Fibroblast of skin of right biceps (primary cell): ENCODE measurements around the gene SNPH.
"Not testable (repeated sequence)": the region's sequence is repeated elsewhere in the genome, so short reads cannot be mapped to it uniquely, and the experiment has no call there.

Experiments used
- DNase-seq: peaks from one replicate; pipeline ENCODE4 v3.0.0-alpha.2; 2013

The SNPH gene

GRCh38 chr20:1266167-1266973, at the start of gene SNPH:
TSS of gene SNPH (plus strand) at chr20:1266294. CDS start at chr20:1296240, 29,946 bp downstream.
- DNase-seq = peak; percentile 75

GRCh38 chr20:1216527-1217427, 49.3 kb upstream of the SNPH start:
- DNase-seq = not testable (repeated sequence)

DNA sequence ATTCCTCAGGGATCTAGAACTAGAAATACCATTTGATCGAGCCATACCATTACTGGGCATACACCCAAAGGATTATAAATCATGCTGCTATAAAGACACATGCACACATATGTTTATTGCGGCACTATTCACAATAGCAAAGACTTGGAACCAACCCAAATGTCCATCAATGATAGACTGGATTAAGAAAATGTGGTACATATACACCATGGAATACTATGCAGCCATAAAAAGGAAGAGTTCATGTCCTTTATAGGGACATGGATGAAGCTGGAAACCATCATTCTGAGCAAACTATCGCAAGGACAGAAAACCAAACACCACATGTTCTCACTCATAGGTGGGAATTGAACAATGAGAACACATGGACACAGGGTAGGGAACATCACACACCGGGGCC, 43.3 kb upstream of the SNPH start:
- not testable (repeated sequence) for DNase-seq

DNA sequence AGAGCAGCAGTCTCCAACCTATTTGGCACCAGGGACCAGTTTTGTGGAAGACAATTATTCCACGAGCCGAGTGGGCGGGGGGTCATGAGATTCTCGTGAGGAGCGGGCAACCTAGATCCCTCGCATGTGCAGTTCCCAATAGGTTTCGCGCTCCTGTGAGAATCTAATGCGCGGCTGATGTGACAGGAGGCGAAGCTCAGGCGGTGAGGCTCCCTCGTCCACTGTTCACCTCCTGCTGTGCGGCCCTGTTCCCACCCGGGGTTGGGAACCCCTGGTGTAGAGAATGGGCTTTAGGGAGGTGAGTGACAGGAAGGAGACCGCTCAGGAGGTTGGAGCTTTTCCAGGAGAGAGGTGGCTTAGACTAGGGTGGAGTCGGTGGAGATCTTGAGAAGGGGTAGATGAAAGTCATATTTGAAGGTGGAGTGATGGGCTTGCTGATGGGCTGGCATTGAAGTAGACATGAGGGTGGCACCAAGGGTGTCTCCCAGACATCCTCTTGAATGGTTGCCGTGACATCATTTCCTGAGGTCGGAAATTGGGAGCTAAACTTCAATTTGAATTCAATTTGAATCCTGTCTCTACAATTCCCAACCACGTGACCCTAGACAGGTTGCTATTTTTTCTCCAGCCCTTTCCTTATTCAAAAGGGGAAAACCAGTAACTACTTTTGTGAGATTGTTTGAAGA, 41.7 kb upstream of the SNPH start:
- no peak for DNase-seq

DNA sequence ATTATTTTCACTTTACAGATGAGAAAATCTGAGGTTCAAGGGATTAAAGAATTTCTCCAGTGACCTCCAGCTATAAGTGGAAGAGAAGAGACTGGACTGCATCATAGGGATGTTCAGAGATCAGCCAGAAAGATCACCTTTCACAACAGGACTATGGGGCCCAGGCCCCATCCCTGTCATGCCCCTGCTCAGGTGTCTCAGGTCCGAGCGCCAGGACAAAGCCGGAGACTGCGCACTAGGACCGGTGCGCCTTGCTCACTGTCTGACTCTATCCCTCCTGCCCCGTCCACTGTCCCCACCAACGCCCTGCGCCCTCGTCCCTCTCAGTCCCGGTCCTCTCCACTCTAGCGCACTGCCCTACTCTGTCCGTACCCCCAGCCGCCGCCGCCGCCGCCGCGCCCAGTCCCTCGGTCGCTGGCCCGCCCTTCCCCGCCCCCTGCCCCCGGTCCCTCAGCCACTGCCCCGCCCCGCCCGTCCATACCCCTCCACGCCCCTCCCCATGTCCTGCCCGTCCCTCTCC, 40.8 kb upstream of the SNPH start:
- DNase-seq = no peak

DNA sequence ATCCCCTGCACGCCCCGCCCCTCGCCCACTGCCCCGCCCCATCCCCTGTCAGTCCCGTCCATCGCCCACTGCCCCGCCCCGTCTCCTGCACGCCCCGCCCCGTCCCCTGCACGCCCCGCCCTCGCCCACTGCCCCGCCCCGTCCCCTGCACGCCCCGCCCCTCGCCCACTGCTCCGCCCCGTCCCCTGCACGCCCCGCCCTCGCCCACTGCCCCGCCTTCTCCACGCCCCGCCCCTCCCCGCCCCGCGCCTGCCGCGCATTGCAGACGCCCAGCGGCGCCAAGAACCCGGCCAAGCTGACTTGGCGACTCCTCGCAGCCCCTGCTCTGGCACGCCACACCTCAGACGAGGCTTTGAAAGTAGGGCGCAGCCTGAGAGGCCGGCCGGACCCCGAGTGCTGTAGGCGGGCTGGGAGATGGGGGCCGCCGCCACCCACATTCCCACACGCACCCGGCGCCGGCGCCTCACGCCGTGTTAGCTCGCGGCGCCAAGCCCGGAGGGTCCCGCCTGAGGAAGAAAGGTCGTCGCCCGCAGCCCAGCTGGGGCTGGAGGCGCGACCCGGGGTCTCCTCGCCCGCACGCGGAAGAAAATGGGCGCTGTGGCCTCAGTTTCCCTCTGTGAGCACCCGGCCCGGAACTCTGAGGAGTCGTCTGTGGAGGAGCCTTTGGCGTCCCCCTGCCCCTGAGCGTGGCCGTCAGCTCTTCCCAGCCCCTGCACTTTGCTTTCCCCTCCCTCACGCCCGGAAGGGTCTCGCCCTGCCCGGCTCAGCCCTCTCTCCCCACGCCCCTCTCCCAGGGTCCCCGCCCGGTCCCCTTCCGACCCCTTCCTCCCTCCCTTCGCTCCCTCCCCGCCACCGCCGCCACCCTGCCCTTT, 40.1 kb upstream of the SNPH start, which contains the start of gene RAD21L1:
Gene RAD21L1, plus strand, starts transcription at position 262 of the 872 bp plus-strand sequence. CDS start 2,410 bp downstream, outside the sequence.
- peak; percentile 71 for DNase-seq

DNA sequence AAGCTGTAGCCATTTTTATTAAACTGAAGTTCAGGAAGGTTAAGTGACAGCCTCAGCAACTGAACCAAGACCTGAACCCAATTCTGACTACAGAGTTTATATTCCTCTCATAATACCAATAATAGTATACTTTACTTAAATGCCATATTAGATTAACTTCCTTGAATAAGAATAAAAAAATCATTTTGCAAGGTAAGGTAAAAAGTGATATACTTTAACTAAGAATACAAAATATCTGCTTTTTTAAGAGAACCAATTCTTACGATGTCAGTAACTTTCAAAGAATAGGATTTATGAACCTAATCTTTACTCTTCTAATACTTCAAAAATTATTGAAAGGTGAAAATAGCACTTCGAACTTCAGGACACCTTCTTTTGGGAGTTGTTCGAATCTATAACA, 36.6 kb upstream of the SNPH start:
- no peak for DNase-seq

DNA sequence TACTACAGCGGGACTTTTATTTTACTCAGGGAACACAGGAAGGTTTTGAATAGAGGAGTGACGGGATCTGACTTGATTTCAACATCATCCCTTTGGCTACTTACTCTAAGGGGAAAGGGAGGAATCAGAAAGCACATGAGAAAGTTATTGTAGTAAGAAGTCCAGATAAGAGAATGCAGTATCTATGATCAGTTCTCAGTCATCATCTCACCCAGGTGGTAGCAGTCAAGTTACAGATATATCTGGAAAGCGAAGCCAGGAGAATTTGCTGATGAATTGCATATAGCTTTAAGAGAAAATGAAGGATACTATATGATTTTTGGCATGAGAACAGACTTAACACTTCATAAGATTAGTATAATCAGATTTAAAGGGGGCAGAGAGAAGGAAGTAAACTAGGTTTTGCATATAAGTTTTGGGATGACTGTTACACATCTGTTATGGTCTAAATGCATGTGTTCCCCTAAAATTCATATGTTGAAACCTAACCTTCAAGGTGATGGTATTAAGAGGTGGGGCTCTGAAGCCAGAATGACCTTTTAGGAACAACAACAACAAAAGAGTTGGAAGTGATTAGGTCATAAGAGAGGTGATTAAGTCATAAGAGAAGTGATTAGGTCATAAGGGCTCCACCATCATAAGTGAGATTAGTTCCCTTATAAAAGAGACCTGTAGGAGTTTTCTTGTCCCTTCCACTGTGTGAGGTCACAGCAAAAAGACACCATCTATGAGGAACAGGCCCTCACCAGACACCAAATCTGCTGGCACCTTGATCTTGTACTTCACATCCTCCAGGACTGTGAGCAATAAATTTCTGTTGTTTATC, 33.6 kb upstream of the SNPH start:
- no peak for DNase-seq

DNA sequence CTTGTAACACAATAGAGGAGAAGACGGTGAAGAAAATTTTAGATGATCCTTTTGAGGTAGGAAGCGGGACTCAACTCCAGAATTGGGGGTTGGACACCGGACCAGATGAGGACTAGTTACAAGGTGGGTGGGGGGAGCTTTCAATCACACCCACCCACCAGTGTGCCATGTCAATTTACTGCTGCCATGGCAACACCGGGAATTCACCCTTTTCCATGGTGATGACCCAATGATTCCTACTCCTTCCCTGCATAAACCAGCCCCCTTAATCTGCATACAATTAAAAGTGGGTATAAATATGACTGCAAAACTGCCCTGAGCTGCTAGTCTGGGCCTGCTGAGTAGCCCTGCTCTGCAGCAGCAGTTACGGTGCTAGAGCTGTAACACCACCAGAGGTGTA, 25.5 kb upstream of the SNPH start:
- DNase-seq = no peak

- no peak for DNase-seq
These were observed 24.6 kb upstream of the SNPH start for GRCh38 chr20:1241456-1241855.

DNA sequence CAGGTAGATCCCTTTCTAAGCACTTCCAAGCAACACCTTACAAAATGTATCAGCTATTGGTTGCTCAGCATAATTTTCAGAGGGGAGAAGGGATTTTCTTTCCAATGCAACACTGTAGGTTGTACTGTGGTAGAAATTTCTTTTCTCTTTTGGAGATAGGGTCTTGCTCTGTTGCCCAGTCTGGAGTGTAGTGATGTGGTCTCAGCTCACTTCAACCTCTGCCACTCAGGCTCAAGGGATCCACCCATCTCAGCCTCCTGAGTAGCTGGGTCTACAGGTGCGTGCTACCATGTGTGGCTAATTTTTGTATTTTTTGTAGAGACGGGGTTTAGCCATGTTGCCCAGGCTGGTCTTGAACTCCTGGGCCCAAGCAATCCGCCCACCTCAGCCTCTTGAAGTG, 24.0 kb upstream of the SNPH start:
- no peak for DNase-seq

DNA sequence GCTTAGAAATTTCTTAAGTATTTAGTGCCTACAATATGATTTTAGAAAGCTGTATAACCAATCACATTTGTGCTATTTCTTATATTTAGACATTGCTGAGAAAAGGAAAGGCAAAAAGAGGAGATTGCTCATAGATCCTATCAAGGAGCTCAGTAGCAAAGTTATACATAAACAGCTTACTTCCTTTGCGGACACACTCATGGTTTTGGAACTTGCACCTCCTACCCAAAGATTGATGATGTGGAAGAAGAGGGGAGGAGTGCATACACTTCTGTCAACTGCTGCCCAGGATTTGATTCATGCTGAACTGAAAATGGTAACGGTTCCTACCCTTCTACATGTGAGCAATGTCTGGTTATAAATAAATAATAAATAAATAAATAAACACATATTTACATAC, 23.6 kb upstream of the SNPH start:
- DNase-seq = peak; percentile 90

DNA sequence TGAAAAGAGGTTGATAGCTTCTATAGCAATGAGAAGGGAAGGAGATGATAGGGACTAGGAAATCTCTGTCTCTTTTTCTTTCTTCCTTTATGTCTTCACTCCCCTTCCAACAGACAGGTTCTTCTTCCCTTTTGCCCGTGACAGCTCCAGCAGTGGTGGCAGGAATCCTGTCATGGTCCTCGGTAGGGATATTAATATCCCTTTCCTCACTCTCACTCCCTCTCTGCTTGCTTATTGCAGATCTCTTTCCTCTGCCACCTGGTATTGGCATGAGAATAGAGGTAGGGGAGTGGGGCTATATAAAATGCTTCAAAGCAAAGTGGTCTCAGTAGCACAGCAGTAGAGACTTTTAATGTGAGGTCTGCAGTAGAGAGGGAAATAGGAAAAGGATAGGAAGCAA, 20.5 kb upstream of the SNPH start:
- no peak for DNase-seq

DNA sequence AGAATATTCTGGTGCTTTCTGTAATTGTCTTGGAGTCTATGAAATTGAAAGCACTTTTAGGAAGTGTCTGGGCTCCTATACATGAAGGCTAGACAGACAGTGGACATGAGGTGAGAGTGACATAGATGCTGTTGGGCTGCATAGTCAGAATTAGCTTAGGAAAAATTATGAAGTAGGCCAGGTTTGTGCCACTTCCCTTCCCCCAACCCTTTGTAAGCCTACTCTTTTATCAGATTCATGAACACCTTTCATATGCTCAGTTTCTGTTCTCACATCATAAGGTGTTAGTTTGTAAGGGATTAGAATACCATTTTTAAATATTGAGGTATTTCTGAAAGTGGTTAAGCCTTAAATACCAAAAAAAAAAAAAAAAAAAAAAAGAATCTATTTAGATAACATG, 18.4 kb upstream of the SNPH start:
- DNase-seq = no peak

DNA sequence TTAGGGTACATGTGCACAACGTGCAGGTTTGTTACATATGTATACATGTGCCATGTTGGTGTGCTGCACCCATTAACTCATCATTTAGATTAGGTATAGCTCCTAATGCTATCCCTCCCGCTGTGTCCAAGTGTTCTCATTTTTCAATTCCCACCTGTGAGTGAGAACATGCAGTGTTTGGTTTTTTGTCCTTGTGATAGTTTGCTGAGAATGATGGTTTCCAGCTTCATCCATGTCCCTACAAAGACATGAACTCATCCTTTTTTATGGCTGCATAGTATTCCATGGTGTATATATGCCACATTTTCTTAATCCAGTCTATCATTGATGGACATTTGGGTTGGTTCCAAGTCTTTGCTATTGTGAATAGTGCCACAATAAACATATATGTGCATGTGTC, 15.8 kb upstream of the SNPH start:
- not testable (repeated sequence) for DNase-seq

DNA sequence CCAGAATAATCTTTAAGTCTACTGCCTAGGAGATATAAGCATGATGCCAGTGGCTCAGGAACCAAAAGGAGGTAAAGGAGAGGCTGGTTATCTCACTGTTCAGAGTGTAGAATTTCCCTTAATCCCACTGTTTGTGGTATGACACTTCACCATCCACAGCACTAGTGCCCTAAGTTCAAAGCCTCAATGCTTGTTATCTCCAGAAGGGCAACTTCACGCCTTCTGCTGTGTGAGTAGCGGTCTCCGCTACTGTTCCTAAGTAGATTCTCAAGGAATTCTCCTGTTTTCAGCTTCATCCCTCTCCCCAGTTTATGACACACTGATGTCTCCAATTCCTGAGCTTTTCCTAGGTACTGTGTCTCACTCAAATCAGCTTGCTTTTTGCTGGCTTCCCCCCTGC, 13.7 kb upstream of the SNPH start:
- DNase-seq = no peak

DNA sequence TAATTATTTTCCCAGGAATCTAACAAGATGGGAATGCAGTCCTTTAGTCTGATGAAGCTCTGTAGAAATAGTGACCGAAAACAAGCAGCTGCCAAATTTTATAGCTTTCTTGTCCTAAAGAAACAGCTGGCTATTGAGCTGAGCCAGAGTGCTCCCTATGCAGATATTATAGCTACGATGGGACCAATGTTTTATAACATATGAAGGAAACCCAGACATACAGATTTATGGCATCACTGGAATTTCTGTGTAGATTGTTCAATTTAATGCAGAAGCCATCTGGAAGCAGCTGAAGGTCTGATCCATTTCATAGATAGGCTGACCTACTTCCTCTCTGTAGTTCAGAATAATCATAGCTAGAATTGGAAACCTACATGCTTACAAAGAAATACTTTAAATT, 11.8 kb upstream of the SNPH start:
- DNase-seq = no peak

GRCh38 chr20:1255675-1256074, 10.4 kb upstream of the SNPH start:
- no peak for DNase-seq

DNA sequence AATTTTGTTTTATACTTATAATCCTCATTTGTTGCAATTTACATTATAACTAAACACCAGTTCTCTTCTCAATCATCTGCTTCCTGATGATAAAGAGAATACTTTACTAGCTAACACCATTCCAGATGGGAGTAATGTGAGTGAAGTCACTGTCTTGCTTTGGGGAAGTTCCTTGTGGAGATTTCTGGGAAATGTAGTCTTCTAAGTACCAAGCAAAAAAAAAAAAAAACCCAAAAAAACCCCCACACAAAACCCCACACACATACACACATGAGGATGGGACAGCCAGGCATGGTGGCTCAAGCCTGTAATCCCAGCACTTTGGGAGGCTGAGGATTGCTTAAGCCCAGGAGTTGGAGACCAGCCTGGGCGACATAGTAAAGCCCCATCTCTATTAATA, 2.2 kb upstream of the SNPH start:
- peak; percentile 30 for DNase-seq

GRCh38 chr20:1264727-1265126, 1.4 kb upstream of the SNPH start:
- no peak for DNase-seq
